Suppressor macrophage treated with lipopolysaccharide for 4 hours (primary cell): ENCODE data around the gene DACT1.

Experiments used
- DNase-seq: peaks from one replicate; pipeline ENCODE4 v3.0.0-alpha.2; 2020

Gene DACT1

GRCh38 chr14:58636129-58636528 is 1.6 kb upstream of the DACT1 start:
- no peak for DNase-seq

GRCh38 chr14:58637040-58637390 is 747 bp upstream of the DACT1 start:
- DNase-seq: peak; percentile 35

GRCh38 chr14:58638231-58639197 is 752 bp downstream of the DACT1 start:
- peak; percentile 8 for DNase-seq

- no peak for DNase-seq
These were observed 1.4 kb downstream of the DACT1 start for GRCh38 chr14:58639198-58639565.

- peak; percentile 62 for DNase-seq
These were observed 2.2 kb downstream of the DACT1 start for GRCh38 chr14:58639842-58640484.

GRCh38 chr14:58640959-58641358 is 3.2 kb downstream of the DACT1 start:
- no peak for DNase-seq

- no peak for DNase-seq
These were observed 3.7 kb downstream of the DACT1 start for GRCh38 chr14:58641509-58641908.

GRCh38 chr14:58643366-58643765 is 5.6 kb downstream of the DACT1 start:
- no peak for DNase-seq

GRCh38 chr14:58645641-58646040 is 7.9 kb downstream of the DACT1 start:
- no peak for DNase-seq

GRCh38 chr14:58646479-58646878 is 8.7 kb downstream of the DACT1 start:
- no peak for DNase-seq

GRCh38 chr14:58647777-58648176 is 10.0 kb downstream of the DACT1 start:
- no peak for DNase-seq

- no peak for DNase-seq
These were observed 13.1 kb downstream of the DACT1 start for GRCh38 chr14:58650857-58651256.

- DNase-seq: no peak
These were observed 19.1 kb downstream of the DACT1 start for GRCh38 chr14:58656671-58657411.

- DNase-seq: no peak
These were observed 21.3 kb downstream of the DACT1 start for GRCh38 chr14:58659061-58659460.

GRCh38 chr14:58659846-58660245 is 22.1 kb downstream of the DACT1 start:
- no peak for DNase-seq

- no peak for DNase-seq
These were observed 22.6 kb downstream of the DACT1 start for GRCh38 chr14:58660407-58660806.

- DNase-seq: peak; percentile 31
These were observed 24.3 kb downstream of the DACT1 start for GRCh38 chr14:58662018-58662417.

- DNase-seq: no peak
These were observed 25.0 kb downstream of the DACT1 start for GRCh38 chr14:58662759-58663158.

GRCh38 chr14:58663494-58664111 is 25.8 kb downstream of the DACT1 start:
- no peak for DNase-seq

GRCh38 chr14:58665773-58666500 is 28.2 kb downstream of the DACT1 start:
- DNase-seq: no peak

GRCh38 chr14:58666737-58667136 is 29.0 kb downstream of the DACT1 start:
- DNase-seq: no peak

GRCh38 chr14:58667900-58668299 is 30.1 kb downstream of the DACT1 start:
- no peak for DNase-seq
